PC-3 (cell line): ENCODE results near the gene CORIN. TPM values are rescaled to one million over a fixed set of nuclear protein-coding genes. Genes with fewer than 3 reads are reported as not detected.

Source experiments
- ATAC-seq: fragments of 200-7000 bp; cut with Tn5 transposase; 2 replicates; pipeline ENCODE4 v1.9.1; 2020; ENCODE audit warnings: mild to moderate bottlenecking, moderate library complexity
- BruUV-seq: library from RNA; stranded (reverse); fragments of 400-500 nt; replicated peaks from 2 replicates; lab custom pipeline; 2021; lab: Mats Ljungman, UMichigan
- CTCF ChIA-PET: fragments of 300-600 bp; sonication (Branson Sonifier 250); formaldehyde crosslinking; loops from one replicate; lab custom pipeline; 2022; ENCODE audit warnings: antibody characterized with exemption; lab: Charles Lee
- POLR2A ChIA-PET: fragments of 300-600 bp; sonication (Branson Sonifier 250); formaldehyde crosslinking; loops from one replicate; lab custom pipeline; 2022; ENCODE audit warnings: antibody characterized with exemption; ENCODE audit not compliant: unreplicated experiment; lab: Charles Lee
- DNase-seq: peaks from one replicate; pipeline ENCODE4 v3.0.0-alpha.2; 2015
- H2AFZ ChIP-seq: fragments of 300-600 bp; sonication (generic); 2 replicates; pipeline ENCODE4 v1.6.0; 2016; ENCODE audit warnings: antibody characterized with exemption, low read length
- H3F3A ChIP-seq: fragments of 300-600 bp; sonication (generic); one replicate; pipeline ENCODE4 v1.6.0; 2017; ENCODE audit warnings: antibody characterized with exemption, low read length, control low read depth, mild to moderate bottlenecking; ENCODE audit not compliant: unreplicated experiment
- H3K27ac ChIP-seq: fragments of 300-600 bp; sonication (generic); 2 replicates; pipeline ENCODE4 v1.5.1; 2016; ENCODE audit warnings: mild to moderate bottlenecking, low read length
- H3K27me3 ChIP-seq: fragments of 300-600 bp; sonication (generic); 2 replicates; pipeline ENCODE4 v1.6.1; 2016; ENCODE audit warnings: low read length, mixed read lengths
- H3K36me3 ChIP-seq: fragments of 300-600 bp; sonication (generic); 2 replicates; pipeline ENCODE4 v1.6.1; 2016; ENCODE audit warnings: low read depth, mixed run types, low read length, mixed read lengths
- H3K4me1 ChIP-seq: fragments of 300-600 bp; sonication (generic); 2 replicates; pipeline ENCODE4 v1.5.1; 2016; ENCODE audit warnings: low read length; ENCODE audit not compliant: insufficient read depth
- H3K4me2 ChIP-seq: fragments of 300-600 bp; sonication (generic); 2 replicates; pipeline ENCODE4 v1.6.0; 2016; ENCODE audit warnings: low read length
- H3K4me3 ChIP-seq: fragments of 300-600 bp; sonication (generic); 2 replicates; pipeline ENCODE4 v1.5.1; 2016; ENCODE audit warnings: mild to moderate bottlenecking, low read length, mixed read lengths
- H3K79me2 ChIP-seq: fragments of 300-600 bp; sonication (generic); 2 replicates; pipeline ENCODE4 v1.6.1; 2017; ENCODE audit warnings: low read length, mixed read lengths
- H3K9ac ChIP-seq: fragments of 300-600 bp; sonication (generic); 2 replicates; pipeline ENCODE4 v1.6.0; 2016; ENCODE audit warnings: mild to moderate bottlenecking, low read length
- H3K9me2 ChIP-seq: fragments of 300-600 bp; sonication (generic); replicated peaks from 2 replicates; pipeline ENCODE4 v1.6.1; 2016; ENCODE audit warnings: mixed run types, low read length, mixed read lengths
- H3K9me3 ChIP-seq: fragments of 300-600 bp; sonication (generic); 2 replicates; pipeline ENCODE4 v1.6.1; 2016; ENCODE audit warnings: low read length, mixed read lengths
- H4K20me1 ChIP-seq: fragments of 300-600 bp; sonication (generic); 2 replicates; pipeline ENCODE4 v1.6.1; 2016; ENCODE audit warnings: low read length, mixed read lengths
- CTCF ChIP-seq: fragments of 300-600 bp; sonication (generic); conservative IDR thresholded peaks from 2 replicates; pipeline ENCODE4 v1.5.1; 2017; ENCODE audit warnings: antibody characterized with exemption, low read depth, mild to moderate bottlenecking, low read length
- EZH2 ChIP-seq: fragments of 300-600 bp; sonication (generic); IDR thresholded peaks from one replicate; pipeline ENCODE4 v1.6.1; 2017; ENCODE audit warnings: antibody characterized with exemption, mild to moderate bottlenecking, low read length; ENCODE audit not compliant: unreplicated experiment
- EZH2phosphoT487 ChIP-seq: fragments of 300-600 bp; sonication (generic); IDR thresholded peaks from 2 replicates; pipeline ENCODE4 v1.6.1; 2018; ENCODE audit warnings: mild to moderate bottlenecking, antibody characterized with exemption, low read length, borderline replicate concordance
- intact Hi-C: fragments of 100-400 bp; cut with micrococcal nuclease; formaldehyde crosslinking; loops from 2 replicates; pipeline ENCODE4 v1.9.0; 2023
- total RNA-seq: library from RNA; depleted of rRNA; stranded (reverse); fragments of >200 nt; gene quantifications from 2 replicates; pipeline ENCODE4 v1.2.3, GENCODE V29; 2014

CORIN gene
- total RNA-seq, 1 experiment from 2014 or later, result not detected

GRCh38 chr4:47668810-47669408 lies 169.0 kb downstream of the CORIN start:
- Histone ChIP-seq H3K4me3 (no peak overlapping the region), H3K27me3 (no peaks in the 10 kb centered on the region; the same call in 1 of the 2 replicates), H3K27ac (no peak overlapping the region), H3F3A (no peaks in the 10 kb centered on the region), H3K9me3 (no peaks in the 10 kb centered on the region), H3K9ac (no peak overlapping the region), H3K4me2 (0 out of 2 replicates have a peak overlapping the region, but pooled peaks have one; percentile 37), H3K79me2 (no peaks in the 10 kb centered on the region), H3K36me3 (no peaks in the 10 kb centered on the region), H3K9me2 (no peaks in the 10 kb centered on the region), H3K4me1 (no peaks in the 10 kb centered on the region), H2AFZ (no peak overlapping the region), H4K20me1 (no peaks in the 10 kb centered on the region)
- intact Hi-C loops, result loop anchor here (1.0 kb wide), 1 partner anchor 167 kb away; no protein-coding TSS in a partner anchor
- ATAC-seq (no peak), DNase-seq (peak; percentile 62)
- ChIA-PET CTCF (interaction anchor here (0.6 to 1.0 kb wide), 4 partner anchors 35 to 418 kb away, joined by 3 to 12 read pairs (median 5); no protein-coding TSS in a partner anchor), POLR2A (no interaction called here)
- TF ChIP-seq EZH2phosphoT487 (no peak), CTCF (peak; percentile 77)
- no TSS peak for BruUV-seq

GRCh38 chr4:47668256-47668655 lies 169.6 kb downstream of the CORIN start:
- Histone ChIP-seq H4K20me1 (no peaks in the 10 kb centered on the region), H3K27ac (no peak overlapping the region), H3K79me2 (no peaks in the 10 kb centered on the region), H2AFZ (no peak overlapping the region), H3K9me3 (no peaks in the 10 kb centered on the region), H3K4me2 (no peak overlapping the region), H3K4me1 (no peaks in the 10 kb centered on the region), H3K36me3 (no peaks in the 10 kb centered on the region), H3F3A (no peaks in the 10 kb centered on the region), H3K9ac (no peak overlapping the region), H3K4me3 (no peak overlapping the region), H3K27me3 (no peaks in the 10 kb centered on the region), H3K9me2 (no peaks in the 10 kb centered on the region)
- ATAC-seq, result no peak
- CTCF ChIA-PET, result interaction anchor here (0.6 to 1.0 kb wide), 4 partner anchors 34 to 419 kb away, joined by 3 to 12 read pairs (median 5); no protein-coding TSS in a partner anchor
- intact Hi-C loops, result loop anchor here (1.0 kb wide), 1 partner anchor 168 kb away; no protein-coding TSS in a partner anchor
- no TSS peak for BruUV-seq
- no peak for TF ChIP-seq EZH2
- TF ChIP-seq EZH2phosphoT487, result no peak
- TF ChIP-seq CTCF, result no peak
- no peak for DNase-seq
- POLR2A ChIA-PET, result no interaction called here

GRCh38 chr4:47667552-47667951 lies 170.3 kb downstream of the CORIN start:
- DNase-seq, result no peak
- Histone ChIP-seq H4K20me1 (no peaks in the 10 kb centered on the region), H3K79me2 (no peaks in the 10 kb centered on the region), H3K9ac (no peak overlapping the region), H3F3A (no peaks in the 10 kb centered on the region), H3K4me1 (no peaks in the 10 kb centered on the region), H2AFZ (no peak overlapping the region), H3K9me3 (no peaks in the 10 kb centered on the region), H3K27ac (no peak overlapping the region), H3K4me3 (no peak overlapping the region), H3K27me3 (0 out of 2 replicates have a peak, but pooled peaks cover 2% of the 10 kb centered on the region), H3K4me2 (no peak overlapping the region), H3K36me3 (no peaks in the 10 kb centered on the region), H3K9me2 (no peaks in the 10 kb centered on the region)
- ATAC-seq, result no peak
- POLR2A ChIA-PET, result no interaction called here
- intact Hi-C loops, result no loop called here
- no peak for TF ChIP-seq CTCF
- no TSS peak for BruUV-seq
- CTCF ChIA-PET, result no interaction called here
